K562 (cell line): ENCODE measurements around the gene ANKRD10. TPM values are rescaled to one million over a fixed set of nuclear protein-coding genes. Genes with fewer than 3 reads are reported as not detected.
A peak's percentile ranks its signal among the peaks of the same experiment; 100 is the strongest.

Experiments
- ASH1L ChIP-seq: fragments of 450-650 bp; IDR thresholded peaks from 2 replicates; pipeline ENCODE4 v1.6.1; 2018; ENCODE audit warnings: borderline replicate concordance, mild to moderate bottlenecking, low read depth; ENCODE audit not compliant: partially characterized antibody
- ATF7 ChIP-seq: fragments of 450-650 bp; IDR thresholded peaks from 2 replicates; pipeline ENCODE4 v1.7.1; 2014; ENCODE audit warnings: mild to moderate bottlenecking, moderate library complexity
- CBX5 ChIP-seq: IDR thresholded peaks from 2 replicates; pipeline ENCODE4 v1.6.1; 2014; ENCODE audit warnings: low read depth, borderline replicate concordance
- ESRRB ChIP-seq: fragments of 250-450 bp; sonication (Bioruptor Pico); IDR thresholded peaks from 2 replicates; pipeline ENCODE4 v1.5.0; 2020; ENCODE audit warnings: mild to moderate bottlenecking, moderate library complexity, borderline replicate concordance
- GTF3C2 ChIP-seq: IDR thresholded peaks from 3 replicates; pipeline ENCODE4 v1.6.1; 2011; ENCODE audit warnings: borderline replicate concordance, mild to moderate bottlenecking, moderate library complexity; ENCODE audit not compliant: insufficient read length; ENCODE audit errors: extremely low read depth
- HDGF ChIP-seq: fragments of 450-650 bp; IDR thresholded peaks from 2 replicates; pipeline ENCODE4 v1.6.1; 2016
- HES1 ChIP-seq: fragments of 450-650 bp; IDR thresholded peaks from 2 replicates; pipeline ENCODE4 v1.6.1; 2016; ENCODE audit warnings: low read depth, mild to moderate bottlenecking, moderate library complexity
- JUNB ChIP-seq: fragments of 450-650 bp; formaldehyde crosslinking; conservative IDR thresholded peaks from 2 replicates; pipeline ENCODE4 v1.4.0; 2020; ENCODE audit warnings: mild to moderate bottlenecking
- JUND ChIP-seq, 2 experiments: IDR thresholded peaks; 2 replicates in 1 of 2; 3 replicates in 1 of 2; pipeline ENCODE4 v1.6.1; 2011; ENCODE audit warnings: borderline replicate concordance in 2 of 2, low read depth in 2 of 2, low read length in 2 of 2, improper control_type of control experiment in 1 of 2, missing biosample characterization in 1 of 2, missing genetic modification characterization in 1 of 2, missing genetic modification reagents in 1 of 2
- LCOR ChIP-seq: sonication (generic); formaldehyde crosslinking; IDR thresholded peaks from 2 replicates; pipeline ENCODE4 v1.8.0; 2022; ENCODE audit warnings: mild to moderate bottlenecking, missing genetic modification reagents
- MEF2D ChIP-seq: conservative IDR thresholded peaks from 2 replicates; pipeline ENCODE4 v1.6.1; 2016; ENCODE audit warnings: low read depth, missing genetic modification characterization, missing compliant biosample characterization
- NRF1 ChIP-seq, 2 experiments: fragments of 450-650 bp; IDR thresholded peaks in 1 of 2; conservative IDR thresholded peaks in 1 of 2; 2 replicates each; pipeline ENCODE4 v1.6.1; 2014; ENCODE audit warnings: mild to moderate bottlenecking in 2 of 2
- POLR2AphosphoS5 ChIP-seq: IDR thresholded peaks from 2 replicates; pipeline ENCODE4 v1.6.1; 2011; ENCODE audit warnings: mild to moderate bottlenecking, low read depth, low read length, moderate library complexity; ENCODE audit not compliant: control insufficient read depth, insufficient read depth
- RFX7 ChIP-seq: fragments of 250-450 bp; sonication (Bioruptor Pico); IDR thresholded peaks from 2 replicates; pipeline ENCODE4 v1.5.1; 2021; ENCODE audit warnings: mild to moderate bottlenecking
- SRSF7 ChIP-seq: fragments of 200-400 bp; formaldehyde crosslinking; optimal IDR thresholded peaks from 2 replicates; pipeline ENCODE3; 2017; ENCODE audit warnings: mild to moderate bottlenecking, low read depth, low read length
- STAT6 ChIP-seq: sonication (generic); formaldehyde crosslinking; IDR thresholded peaks from 2 replicates; pipeline ENCODE4 v1.8.1; 2023; ENCODE audit warnings: mild to moderate bottlenecking, missing genetic modification reagents
- TCF7 ChIP-seq: sonication (generic); IDR thresholded peaks from 2 replicates; pipeline ENCODE4 v1.6.1; 2016; ENCODE audit warnings: antibody characterized with exemption, borderline replicate concordance
- ZBTB8A ChIP-seq: fragments of 450-650 bp; IDR thresholded peaks from 2 replicates; pipeline ENCODE4 v1.6.1; 2018; ENCODE audit warnings: mild to moderate bottlenecking, moderate library complexity; ENCODE audit not compliant: partially characterized antibody
- ZNF197 ChIP-seq: fragments of 200-800 bp; sonication (Bioruptor generic); IDR thresholded peaks from 2 replicates; pipeline ENCODE4 v1.6.1; 2016; ENCODE audit warnings: low read depth, missing genetic modification characterization, missing compliant biosample characterization
- ZNF280B ChIP-seq: fragments of 250-450 bp; sonication (Bioruptor Pico); IDR thresholded peaks from 2 replicates; pipeline ENCODE4 v1.5.1; 2021; ENCODE audit warnings: mild to moderate bottlenecking
- polyA plus RNA-seq, 8 experiments: library from polyadenylated mRNA; depleted of rRNA in 4 of 8; stranded (reverse) in 5 of 8; unstranded in 3 of 8; fragments of >200 nt; fragmentation: Nextera tagmentation in 2 of 8; fragmentation: Illumina TruSeq in 1 of 8; extraction: Ambion mirVana in 2 of 8; extraction: Trizol in 1 of 8; gene quantifications; 2 replicates each; pipeline versions ENCODE4 v1.2.1 to v1.2.3, GENCODE V29; 2011 to 2014; ENCODE audit warnings: inconsistent platforms in 1 of 8, missing spikeins in 1 of 8
- total RNA-seq, 7 experiments: library from RNA; depleted of rRNA in 6 of 7; stranded (reverse); fragments of >200 nt in 6 of 7; fragmentation: Illumina TruSeq in 2 of 7; extraction: Trizol in 2 of 7; gene quantifications; 2 replicates each; pipeline versions ENCODE4 v1.2.1 to v1.2.3, GENCODE V29; 2011 to 2021; ENCODE audit warnings: low replicate concordance in 1 of 7

The ANKRD10 gene
- total and polyA plus RNA-seq, 9 of the 15 experiments (the other 6 are each of a cell fraction or from before 2014, with no cell fraction given), result 21.7 to 183 (median 45.0) TPM

GRCh38 chr13:110914331-110915056 is 375 bp downstream of the ANKRD10 start (continued):
- TF ChIP-seq MEF2D (tag) (no peak), CBX5 (no peak), ESRRB (CRISPR knock-in tag) (no peak), TCF7 (no peak), ZBTB8A (no peak), RFX7 (no peak), STAT6 (CRISPR knock-in tag) (no peak), ASH1L (no peak), JUND (IDR thresholded peaks at IDR 0.05; ENCODE audit: borderline replicate concordance, low read depth, low read length) (no peak), JUND (tag; IDR thresholded peaks at IDR 0.05; ENCODE audit: borderline replicate concordance, low read depth, low read length) (no peak), LCOR (CRISPR knock-in tag) (0 out of 2 replicates have a peak, but pooled peaks have one; percentile 39), GTF3C2 (no peak), ZNF197 (CRISPR knock-in tag) (no peak), HES1 (no peak), HDGF (no peak), JUNB (CRISPR knock-in tag) (no peak), NRF1 (conservative IDR thresholded peaks at IDR 0.05 in 1 of 2, IDR thresholded peaks at IDR 0.05 in 1 of 2) (peak; percentile 87 to 89), POLR2AphosphoS5 (no peak), SRSF7 (no peak), ATF7 (0 out of 2 replicates have a peak, but pooled peaks have one; percentile 7), ZNF280B (CRISPR knock-in tag) (no peak)
